CD4-positive, CD25-positive, alpha-beta regulatory T cell (primary cell): ENCODE data around the gene LTA. TPM values are rescaled to one million over a fixed set of nuclear protein-coding genes. Genes with fewer than 3 reads are reported as not detected.

Experiments
- ATAC-seq, 2 donors: fragments of 150-1000 bp; cut with Tn5 transposase; one replicate each; pipeline ENCODE4 v1.10.0; 2021; ENCODE audit warnings: low read depth in 2 of 2, moderate number of reproducible peaks in 2 of 2, moderate library complexity in 1 of 2
- DNase-seq, 3 donors: peaks; one replicate each; pipeline versions ENCODE4 v3.0.0 to v3.0.0-alpha.2; 2012 to 2022; ENCODE audit warnings: mixed read lengths in 1 of 3
- H3K27ac ChIP-seq: one replicate; pipeline ENCODE4 v1.7.0; 2013; ENCODE audit warnings: mild to moderate bottlenecking, low read length; ENCODE audit not compliant: insufficient read depth, poor library complexity, severe bottlenecking
- H3K27me3 ChIP-seq: one replicate; pipeline ENCODE4 v1.7.0; 2013; ENCODE audit warnings: low read length; ENCODE audit not compliant: control insufficient read depth, insufficient read depth
- H3K36me3 ChIP-seq: one replicate; pipeline ENCODE4 v1.7.0; 2013; ENCODE audit warnings: mild to moderate bottlenecking, low read length, moderate library complexity; ENCODE audit not compliant: control insufficient read depth, insufficient read depth
- H3K4me1 ChIP-seq: 2 replicates; pipeline ENCODE4 v1.7.0; 2013; ENCODE audit warnings: mild to moderate bottlenecking, low read length; ENCODE audit not compliant: insufficient read depth, control insufficient read depth, poor library complexity, severe bottlenecking
- H3K4me3 ChIP-seq: one replicate; pipeline ENCODE4 v1.7.0; 2013; ENCODE audit warnings: low read depth, mild to moderate bottlenecking, low read length, moderate library complexity
- H3K9me3 ChIP-seq, 2 experiments: 1 replicate in 1 of 2; 2 replicates in 1 of 2; pipeline ENCODE4 v1.7.0; 2013; ENCODE audit warnings: low read length in 2 of 2, mild to moderate bottlenecking in 1 of 2, moderate library complexity in 1 of 2; ENCODE audit not compliant: control insufficient read depth in 2 of 2
- H3K27ac Mint-ChIP-seq, 3 donors: one replicate each; pipeline ENCODE4 v1.8.0; 2020 to 2022; ENCODE audit warnings: mild to moderate bottlenecking in 3 of 3, mixed read lengths in 3 of 3, moderate library complexity in 2 of 3
- H3K27me3 Mint-ChIP-seq: one replicate; pipeline ENCODE4 v1.8.0; 2022; ENCODE audit warnings: mild to moderate bottlenecking, mixed read lengths
- H3K36me3 Mint-ChIP-seq: one replicate; pipeline ENCODE4 v1.8.0; 2020; ENCODE audit warnings: mixed read lengths
- H3K4me1 Mint-ChIP-seq, 4 donors: one replicate each; pipeline ENCODE4 v1.8.0; 2020 to 2022; ENCODE audit warnings: mixed read lengths in 4 of 4, mild to moderate bottlenecking in 1 of 4
- H3K4me3 Mint-ChIP-seq, 4 donors: one replicate each; pipeline ENCODE4 v1.8.0; 2020 to 2022; ENCODE audit warnings: mild to moderate bottlenecking in 4 of 4, mixed read lengths in 4 of 4, moderate library complexity in 3 of 4
- H3K9me3 Mint-ChIP-seq, 7 donors: one replicate each; pipeline ENCODE4 v1.8.0; 2020 to 2022; ENCODE audit warnings: mixed read lengths in 7 of 7, mild to moderate bottlenecking in 3 of 7, moderate library complexity in 2 of 7
- polyA plus RNA-seq, 4 donors: library from polyadenylated mRNA; unstranded; fragments of 300-500 nt; fragmentation: Illumina TruSeq; gene quantifications; one replicate each; pipeline ENCODE4 v1.2.3, GENCODE V29; 2021
- total RNA-seq: library from RNA; stranded (reverse); gene quantifications from one replicate; pipeline ENCODE4 v1.2.3, GENCODE V29; 2022

LTA gene
- total and polyA plus RNA-seq, 5 donors from 2014 or later = 12.8 to 20.0 (median 14.2) TPM

- no peaks in the 10 kb centered on the region for H3K9me3 ChIP-seq
- peaks cover 64% of the 10 kb centered on the region for H3K36me3 ChIP-seq
- peaks cover 53% of the 10 kb centered on the region for H3K36me3 Mint-ChIP-seq
- peaks cover 49% of the 10 kb centered on the region for H3K4me1 ChIP-seq
- H3K4me3 ChIP-seq = peak overlapping the region; percentile 98
- peak overlapping the region; percentile 96 for H3K27ac ChIP-seq
- no peaks in the 10 kb centered on the region for H3K27me3 Mint-ChIP-seq
- peaks cover 0 to 3% (median 0%) of the 10 kb centered on the region in 7 donors for H3K9me3 Mint-ChIP-seq
- no peaks in the 10 kb centered on the region for H3K27me3 ChIP-seq
- peak overlapping the region; percentile 97 to 98 (median 98) for H3K4me3 Mint-ChIP-seq
- H3K27ac Mint-ChIP-seq = peak overlapping the region; percentile 44 to 100 (median 99)
- no peak for ATAC-seq
- peaks cover 13 to 69% (median 48%) of the 10 kb centered on the region in 4 donors for H3K4me1 Mint-ChIP-seq
- DNase-seq = peak in 1 of 3 donors; percentile 35
These were observed 33.2 kb upstream of the LTA start for GRCh38 chr6:31538805-31539400.

GRCh38 chr6:31540640-31541039 lies 31.4 kb upstream of the LTA start:
- peaks cover 0 to 3% (median 0%) of the 10 kb centered on the region in 7 donors for H3K9me3 Mint-ChIP-seq
- H3K27ac Mint-ChIP-seq = peak overlapping the region; percentile 99 to 100 (median 99)
- Histone ChIP-seq H3K4me3 (peak overlapping the region; percentile 98), H3K27ac (peak overlapping the region; percentile 96), H3K4me1 (peaks cover 49% of the 10 kb centered on the region), H3K9me3 (no peaks in the 10 kb centered on the region), H3K36me3 (peaks cover 47% of the 10 kb centered on the region), H3K27me3 (no peaks in the 10 kb centered on the region)
- H3K36me3 Mint-ChIP-seq = peaks cover 40% of the 10 kb centered on the region
- DNase-seq (no peak), ATAC-seq (no peak)
- H3K4me1 Mint-ChIP-seq = peaks cover 13 to 62% (median 47%) of the 10 kb centered on the region in 4 donors
- no peaks in the 10 kb centered on the region for H3K27me3 Mint-ChIP-seq
- peak overlapping the region; percentile 97 to 98 (median 98) for H3K4me3 Mint-ChIP-seq

- Mint-ChIP-seq H3K4me1 (peaks cover 13 to 59% (median 45%) of the 10 kb centered on the region in 4 donors), H3K27ac (peak overlapping the region; percentile 99 to 100 (median 99)), H3K9me3 (peaks cover 0 to 3% (median 0%) of the 10 kb centered on the region in 7 donors), H3K36me3 (peaks cover 35% of the 10 kb centered on the region), H3K4me3 (peak overlapping the region; percentile 97 to 98 (median 98)), H3K27me3 (no peaks in the 10 kb centered on the region)
- H3K4me1 ChIP-seq = peaks cover 49% of the 10 kb centered on the region
- H3K4me3 ChIP-seq = peak overlapping the region; percentile 98
- no peaks in the 10 kb centered on the region for H3K27me3 ChIP-seq
- peaks cover 41% of the 10 kb centered on the region for H3K36me3 ChIP-seq
- H3K27ac ChIP-seq = peak overlapping the region; percentile 96
- DNase-seq (peak; percentile 66 to 93 (median 87)), ATAC-seq (peak; percentile 33 to 43)
- no peaks in the 10 kb centered on the region for H3K9me3 ChIP-seq
These were observed 30.9 kb upstream of the LTA start for GRCh38 chr6:31541059-31541657.

GRCh38 chr6:31541658-31542521 lies 30.2 kb upstream of the LTA start, which contains the start of gene DDX39B:
TSS of gene DDX39B (minus strand) at chr6:31542003. CDS start at chr6:31540532, 1,471 bp downstream.
- Histone ChIP-seq H3K27ac (peak within 1 kb of the TSS; percentile 96), H3K36me3 (peaks cover 34% of the 10 kb centered on the region), H3K4me3 (peak within 1 kb of the TSS; percentile 98), H3K27me3 (no peaks in the 10 kb centered on the region), H3K9me3 (no peaks in the 10 kb centered on the region), H3K4me1 (peaks cover 56% of the 10 kb centered on the region)
- DNase-seq = peak; percentile 91 to 98 (median 95)
- Mint-ChIP-seq H3K4me3 (peak within 1 kb of the TSS; percentile 97 to 98 (median 98)), H3K9me3 (peaks cover 0 to 3% (median 0%) of the 10 kb centered on the region in 7 donors), H3K27ac (peak within 1 kb of the TSS; percentile 99 to 100 (median 99)), H3K4me1 (peaks cover 13 to 60% (median 47%) of the 10 kb centered on the region in 4 donors), H3K36me3 (peaks cover 31% of the 10 kb centered on the region), H3K27me3 (peaks cover 5% of the 10 kb centered on the region)
- peak; percentile 74 to 78 for ATAC-seq

DNA sequence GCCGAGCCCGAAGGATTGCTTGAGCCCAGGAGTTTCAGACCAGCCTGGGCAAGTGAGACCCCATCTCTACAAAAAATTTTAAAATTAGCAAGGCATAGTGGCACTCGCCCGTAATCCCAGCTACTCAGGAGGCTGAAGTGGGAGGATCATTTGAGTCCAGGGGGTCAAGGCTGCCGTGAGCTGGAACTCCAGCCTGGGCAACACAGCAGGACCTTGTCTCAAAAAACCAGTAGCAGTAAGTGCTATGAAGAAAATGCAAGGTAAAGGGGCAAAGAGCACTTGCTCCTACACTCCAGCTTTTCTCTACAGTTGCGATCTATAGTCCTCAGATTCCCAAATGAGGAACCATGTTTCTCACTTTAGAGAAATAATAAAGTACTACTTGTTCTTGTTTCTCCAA lies 28.4 kb upstream of the LTA start:
- peaks cover 54% of the 10 kb centered on the region for H3K4me1 ChIP-seq
- ATAC-seq = no peak
- H3K4me1 Mint-ChIP-seq = peaks cover 8 to 61% (median 50%) of the 10 kb centered on the region in 4 donors
- H3K36me3 ChIP-seq = peaks cover 17% of the 10 kb centered on the region
- no peak overlapping the region for H3K4me3 ChIP-seq
- no peaks in the 10 kb centered on the region for H3K27me3 ChIP-seq
- no peak overlapping the region for H3K27ac ChIP-seq
- H3K27me3 Mint-ChIP-seq = peaks cover 5% of the 10 kb centered on the region
- peaks cover 22% of the 10 kb centered on the region for H3K36me3 Mint-ChIP-seq
- H3K27ac Mint-ChIP-seq = peak overlapping the region in 1 of 3 donors; percentile 100
- peaks cover 0 to 3% (median 0%) of the 10 kb centered on the region in 7 donors for H3K9me3 Mint-ChIP-seq
- no peak overlapping the region for H3K4me3 Mint-ChIP-seq
- DNase-seq = no peak
- no peaks in the 10 kb centered on the region for H3K9me3 ChIP-seq

- Mint-ChIP-seq H3K4me3 (peak overlapping the region in 3 of 4 donors; percentile 1 to 84 (median 73)), H3K36me3 (peaks cover 15% of the 10 kb centered on the region), H3K27me3 (peaks cover 5% of the 10 kb centered on the region), H3K27ac (peak overlapping the region in 1 of 3 donors; percentile 53), H3K9me3 (peaks cover 0 to 3% (median 0%) of the 10 kb centered on the region in 7 donors), H3K4me1 (peaks cover 0 to 60% (median 45%) of the 10 kb centered on the region in 4 donors)
- DNase-seq (no peak), ATAC-seq (no peak)
- no peaks in the 10 kb centered on the region for H3K27me3 ChIP-seq
- H3K27ac ChIP-seq = no peak overlapping the region
- peaks cover 44% of the 10 kb centered on the region for H3K4me1 ChIP-seq
- no peaks in the 10 kb centered on the region for H3K9me3 ChIP-seq
- H3K4me3 ChIP-seq = no peak overlapping the region
- peaks cover 7% of the 10 kb centered on the region for H3K36me3 ChIP-seq
These were observed 27.4 kb upstream of the LTA start for GRCh38 chr6:31544676-31545075.

- Mint-ChIP-seq H3K4me3 (peak overlapping the region in 3 of 4 donors; percentile 26 to 84 (median 77)), H3K27ac (peak overlapping the region in 1 of 3 donors; percentile 96), H3K27me3 (peaks cover 5% of the 10 kb centered on the region), H3K9me3 (no peaks in the 10 kb centered on the region), H3K4me1 (peaks cover 0 to 56% (median 39%) of the 10 kb centered on the region in 4 donors), H3K36me3 (peaks cover 10% of the 10 kb centered on the region)
- H3K27ac ChIP-seq = no peak overlapping the region
- H3K4me3 ChIP-seq = no peak overlapping the region
- DNase-seq (no peak), ATAC-seq (no peak)
- no peaks in the 10 kb centered on the region for H3K27me3 ChIP-seq
- peaks cover 38% of the 10 kb centered on the region for H3K4me1 ChIP-seq
- H3K36me3 ChIP-seq = peaks cover under 1% of the 10 kb centered on the region
- H3K9me3 ChIP-seq = no peaks in the 10 kb centered on the region
These were observed 26.8 kb upstream of the LTA start for GRCh38 chr6:31545291-31545690.
